D721Med (cell line): Measurements from ENCODE around the gene ZNF606.

Source experiments
- DNase-seq: peaks from one replicate; pipeline ENCODE4 v3.0.0; 2011; ENCODE audit warnings: low spot score; ENCODE audit not compliant: insufficient read length
- FAIRE-seq: peaks from 2 replicates; lab custom pipeline; 2011; peaks lifted over from hg19 to GRCh38; lab: Jason Lieb, UNC
- TF ChIP-seq, protein P1 (sequence below): IDR thresholded peaks from 2 replicates; pipeline ENCODE4 v1.5.1; 2012; ENCODE audit warnings: mild to moderate bottlenecking, control low read depth; ENCODE audit not compliant: insufficient read depth; ENCODE audit errors: missing control alignments

The ZNF606 gene

GRCh38 chr19:57934820-57935665, 67.6 kb downstream of the ZNF606 start, which contains the start of gene ZNF418:
TSS of gene ZNF418 (minus strand) at chr19:57935402. CDS start at chr19:57933822, 1,580 bp downstream.
- FAIRE-seq (peak; percentile 67), DNase-seq (peak; percentile 52)
- TF ChIP-seq, protein P1, sequence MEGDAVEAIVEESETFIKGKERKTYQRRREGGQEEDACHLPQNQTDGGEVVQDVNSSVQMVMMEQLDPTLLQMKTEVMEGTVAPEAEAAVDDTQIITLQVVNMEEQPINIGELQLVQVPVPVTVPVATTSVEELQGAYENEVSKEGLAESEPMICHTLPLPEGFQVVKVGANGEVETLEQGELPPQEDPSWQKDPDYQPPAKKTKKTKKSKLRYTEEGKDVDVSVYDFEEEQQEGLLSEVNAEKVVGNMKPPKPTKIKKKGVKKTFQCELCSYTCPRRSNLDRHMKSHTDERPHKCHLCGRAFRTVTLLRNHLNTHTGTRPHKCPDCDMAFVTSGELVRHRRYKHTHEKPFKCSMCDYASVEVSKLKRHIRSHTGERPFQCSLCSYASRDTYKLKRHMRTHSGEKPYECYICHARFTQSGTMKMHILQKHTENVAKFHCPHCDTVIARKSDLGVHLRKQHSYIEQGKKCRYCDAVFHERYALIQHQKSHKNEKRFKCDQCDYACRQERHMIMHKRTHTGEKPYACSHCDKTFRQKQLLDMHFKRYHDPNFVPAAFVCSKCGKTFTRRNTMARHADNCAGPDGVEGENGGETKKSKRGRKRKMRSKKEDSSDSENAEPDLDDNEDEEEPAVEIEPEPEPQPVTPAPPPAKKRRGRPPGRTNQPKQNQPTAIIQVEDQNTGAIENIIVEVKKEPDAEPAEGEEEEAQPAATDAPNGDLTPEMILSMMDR: no peak

- DNase-seq (no peak), FAIRE-seq (no peak)
- TF ChIP-seq, protein P1: no peak
Measured at GRCh38 chr19:57927587-57927986, 75.0 kb downstream of the ZNF606 start.
